ENCODE measurements around the gene PTPRE. TPM values are rescaled to one million over a fixed set of nuclear protein-coding genes. Genes with fewer than 3 reads are reported as not detected.
A peak's percentile ranks its signal among the peaks of the same experiment; 100 is the strongest.

PTPRE gene
- total RNA-seq, 2 donors from 2014 or later, result 32.7 to 54.1 TPM

- ATAC-seq (replicated peaks), result no peak
- Mint-ChIP-seq H3K36me3 (ENCODE audit: low read depth) (no peaks in the 10 kb centered on the region), H3K4me1 (peaks cover 18% of the 10 kb centered on the region), H3K9me3 (no peaks in the 10 kb centered on the region), H3K4me3 (no peak overlapping the region), H3K27me3 (no peaks in the 10 kb centered on the region), H3K27ac (no peak overlapping the region)
Measured at GRCh38 chr10:128022261-128023196, 115.6 kb downstream of the PTPRE start.

- ATAC-seq (replicated peaks), result no peak
- Mint-ChIP-seq H3K27ac (no peak overlapping the region), H3K4me3 (no peak overlapping the region), H3K36me3 (ENCODE audit: low read depth) (no peaks in the 10 kb centered on the region), H3K4me1 (peaks cover 15% of the 10 kb centered on the region), H3K27me3 (no peaks in the 10 kb centered on the region), H3K9me3 (no peaks in the 10 kb centered on the region)
Measured at GRCh38 chr10:128024426-128024825, 117.5 kb downstream of the PTPRE start.

GRCh38 chr10:128025437-128025836 is 118.5 kb downstream of the PTPRE start:
- ATAC-seq (replicated peaks), result no peak
- Mint-ChIP-seq H3K4me3 (no peak overlapping the region), H3K4me1 (peaks cover 15% of the 10 kb centered on the region), H3K36me3 (ENCODE audit: low read depth) (no peaks in the 10 kb centered on the region), H3K9me3 (no peaks in the 10 kb centered on the region), H3K27me3 (no peaks in the 10 kb centered on the region), H3K27ac (no peak overlapping the region)

GRCh38 chr10:128025951-128026350 is 119.0 kb downstream of the PTPRE start:
- Mint-ChIP-seq H3K4me3 (no peak overlapping the region), H3K9me3 (no peaks in the 10 kb centered on the region), H3K27me3 (no peaks in the 10 kb centered on the region), H3K4me1 (peaks cover 15% of the 10 kb centered on the region), H3K27ac (peak overlapping the region; percentile 87), H3K36me3 (ENCODE audit: low read depth) (no peaks in the 10 kb centered on the region)
- no peak for ATAC-seq (replicated peaks)

GRCh38 chr10:128026615-128027300 is 119.9 kb downstream of the PTPRE start:
- ATAC-seq (replicated peaks), result peak; percentile 96
- peaks cover 15% of the 10 kb centered on the region for H3K4me1 Mint-ChIP-seq
- H3K27me3 Mint-ChIP-seq, result no peaks in the 10 kb centered on the region
- peak overlapping the region; percentile 39 for H3K4me3 Mint-ChIP-seq
- H3K27ac Mint-ChIP-seq, result peak overlapping the region; percentile 87
- no peaks in the 10 kb centered on the region for H3K9me3 Mint-ChIP-seq
- no peaks in the 10 kb centered on the region for H3K36me3 Mint-ChIP-seq (ENCODE audit: low read depth)

- Mint-ChIP-seq H3K27ac (no peak overlapping the region), H3K4me1 (peaks cover 15% of the 10 kb centered on the region), H3K9me3 (no peaks in the 10 kb centered on the region), H3K36me3 (ENCODE audit: low read depth) (no peaks in the 10 kb centered on the region), H3K4me3 (peak overlapping the region; percentile 39), H3K27me3 (no peaks in the 10 kb centered on the region)
- no peak for ATAC-seq (replicated peaks)
Measured at GRCh38 chr10:128027306-128027705, 120.4 kb downstream of the PTPRE start.

- H3K9me3 Mint-ChIP-seq, result no peaks in the 10 kb centered on the region
- ATAC-seq (replicated peaks), result no peak
- no peak overlapping the region for H3K4me3 Mint-ChIP-seq
- H3K27ac Mint-ChIP-seq, result no peak overlapping the region
- H3K36me3 Mint-ChIP-seq (ENCODE audit: low read depth), result no peaks in the 10 kb centered on the region
- H3K4me1 Mint-ChIP-seq, result peaks cover 15% of the 10 kb centered on the region
- H3K27me3 Mint-ChIP-seq, result no peaks in the 10 kb centered on the region
Measured at GRCh38 chr10:128027822-128028507, 121.1 kb downstream of the PTPRE start.

GRCh38 chr10:128028508-128029289 is 121.8 kb downstream of the PTPRE start:
- no peaks in the 10 kb centered on the region for H3K9me3 Mint-ChIP-seq
- peaks cover 15% of the 10 kb centered on the region for H3K4me1 Mint-ChIP-seq
- ATAC-seq (replicated peaks), result no peak
- no peak overlapping the region for H3K27ac Mint-ChIP-seq
- no peaks in the 10 kb centered on the region for H3K36me3 Mint-ChIP-seq (ENCODE audit: low read depth)
- H3K27me3 Mint-ChIP-seq, result no peaks in the 10 kb centered on the region
- peak overlapping the region; percentile 39 for H3K4me3 Mint-ChIP-seq

GRCh38 chr10:128029290-128029651 is 122.4 kb downstream of the PTPRE start:
- no peak overlapping the region for H3K27ac Mint-ChIP-seq
- ATAC-seq (replicated peaks), result no peak
- H3K9me3 Mint-ChIP-seq, result no peaks in the 10 kb centered on the region

GRCh38 chr10:128029731-128030369 is 122.9 kb downstream of the PTPRE start:
- H3K27ac Mint-ChIP-seq, result peak overlapping the region; percentile 24
- H3K4me1 Mint-ChIP-seq, result peaks cover 15% of the 10 kb centered on the region
- no peak for ATAC-seq (replicated peaks)
- no peaks in the 10 kb centered on the region for H3K36me3 Mint-ChIP-seq (ENCODE audit: low read depth)
- no peaks in the 10 kb centered on the region for H3K9me3 Mint-ChIP-seq
- H3K27me3 Mint-ChIP-seq, result no peaks in the 10 kb centered on the region
- H3K4me3 Mint-ChIP-seq, result no peak overlapping the region

More at GRCh38 chr10:128029290-128029651, 122.4 kb downstream of the PTPRE start:
- H3K27me3 Mint-ChIP-seq, result no peaks in the 10 kb centered on the region
- H3K4me3 Mint-ChIP-seq, result peak overlapping the region; percentile 39
- no peaks in the 10 kb centered on the region for H3K36me3 Mint-ChIP-seq (ENCODE audit: low read depth)
- peaks cover 15% of the 10 kb centered on the region for H3K4me1 Mint-ChIP-seq

GRCh38 chr10:128030498-128031072 is 123.7 kb downstream of the PTPRE start:
- ATAC-seq (replicated peaks), result no peak
- peaks cover 15% of the 10 kb centered on the region for H3K4me1 Mint-ChIP-seq
- no peaks in the 10 kb centered on the region for H3K27me3 Mint-ChIP-seq
- H3K4me3 Mint-ChIP-seq, result no peak overlapping the region
- no peaks in the 10 kb centered on the region for H3K9me3 Mint-ChIP-seq
- peak overlapping the region; percentile 24 for H3K27ac Mint-ChIP-seq
- no peaks in the 10 kb centered on the region for H3K36me3 Mint-ChIP-seq (ENCODE audit: low read depth)

GRCh38 chr10:128031216-128031615 is 124.3 kb downstream of the PTPRE start:
- Mint-ChIP-seq H3K36me3 (ENCODE audit: low read depth) (no peaks in the 10 kb centered on the region), H3K9me3 (no peaks in the 10 kb centered on the region), H3K4me3 (no peak overlapping the region), H3K4me1 (peaks cover 18% of the 10 kb centered on the region), H3K27me3 (no peaks in the 10 kb centered on the region), H3K27ac (no peak overlapping the region)
- no peak for ATAC-seq (replicated peaks)

GRCh38 chr10:128032466-128032865 is 125.6 kb downstream of the PTPRE start:
- Mint-ChIP-seq H3K4me1 (peaks cover 15% of the 10 kb centered on the region), H3K27ac (no peak overlapping the region), H3K9me3 (no peaks in the 10 kb centered on the region), H3K36me3 (ENCODE audit: low read depth) (no peaks in the 10 kb centered on the region), H3K27me3 (no peaks in the 10 kb centered on the region), H3K4me3 (no peak overlapping the region)
- no peak for ATAC-seq (replicated peaks)
